Measurements from ENCODE around the gene GALNS. TPM values are rescaled to one million over a fixed set of nuclear protein-coding genes. Genes with fewer than 3 reads are reported as not detected.
A peak's percentile ranks its signal among the peaks of the same experiment; 100 is the strongest.

GALNS gene
- total and polyA plus RNA-seq, 2 of the 8 experiments (the other 6 are each of a cell fraction or from before 2014, with no cell fraction given): 8.9 to 17.8 TPM

- no peak overlapping the region for H4K5ac ChIP-seq (ENCODE audit: insufficient read length, low read depth, low read length)
- H3K36me3 ChIP-seq (ENCODE audit: control insufficient read depth in 2 of 4, insufficient read depth in 4 of 4, low read length in 3 of 4): no peaks in the 10 kb centered on the region
- no peak overlapping the region for H2BK15ac ChIP-seq (ENCODE audit: low read length)
- H2AFZ ChIP-seq (ENCODE audit: low read length): no peak overlapping the region
- TF ChIP-seq EGR1 (IDR thresholded peaks at IDR 0.05; ENCODE audit: borderline replicate concordance, low read depth, low read length) (peak; percentile 44), CBX8 (IDR thresholded peaks at IDR 0.05; ENCODE audit: borderline replicate concordance, low read depth, low read length) (no peak), ASH2L (IDR thresholded peaks at IDR 0.05; ENCODE audit: low read length) (no peak)
- 0 out of 2 replicates have a peak overlapping the region, but pooled peaks have one; percentile 50 for H2BK12ac ChIP-seq (ENCODE audit: low read depth, low read length)
- FAIRE-seq (no peak), DNase-seq (ENCODE audit: low read depth in 1 of 2, low spot score in 2 of 2) (no peak)
- peaks cover 0 to 9% (median 6%) of the 10 kb centered on the region in 4 experiments; a peak in 4 of 7 replicates for H3K4me1 ChIP-seq (replicated peaks in 1 of 4; ENCODE audit: control insufficient read depth in 3 of 4, insufficient read depth in 4 of 4, low read length in 3 of 4)
- no peak overlapping the region for H3K23ac ChIP-seq (ENCODE audit: insufficient read length)
- no peak overlapping the region for H2AK5ac ChIP-seq (ENCODE audit: low read depth, low read length)
- H2BK20ac ChIP-seq (ENCODE audit: low read length): no peak overlapping the region
- H3K4me3 ChIP-seq (ENCODE audit: extremely low read depth in 1 of 4, insufficient read depth in 2 of 4, low read depth in 3 of 4, low read length in 4 of 4): no peak overlapping the region
- POLR2A ChIA-PET (ENCODE audit: partially characterized antibody): interaction anchor here (0.7 to 1.1 kb wide), 2 partner anchors 20 to 225 kb away, joined by 3 to 5 read pairs; no protein-coding TSS in a partner anchor
- H3K14ac ChIP-seq (ENCODE audit: insufficient read length): no peak overlapping the region
- 95% methylated on average over 41 of the region's 49 CpGs; no CpG with 5 or more reads in 1 of the 2 experiments for WGBS, 2 experiments (ENCODE audit: extremely low coverage in 1 of 2, insufficient coverage in 1 of 2, insufficient read length in 1 of 2, insufficient replicate concordance in 2 of 2, low coverage in 1 of 2, low lambda C conversion rate in 2 of 2, missing lambda C conversion rate in 1 of 2)
- H4K91ac ChIP-seq (replicated peaks; ENCODE audit: insufficient read length, low read length): no peak overlapping the region
- peaks cover 0 to 7% (median 1%) of the 10 kb centered on the region in 4 experiments; a peak in 2 of 7 replicates for H3K27me3 ChIP-seq (replicated peaks in 1 of 4; ENCODE audit: control insufficient read depth in 3 of 4, extremely low read depth in 1 of 4, insufficient read depth in 3 of 4, low read length in 3 of 4)
- H3K9me3 ChIP-seq (ENCODE audit: insufficient read depth in 2 of 2, low read depth in 1 of 2, low read length in 1 of 2): no peaks in the 10 kb centered on the region
- no peak overlapping the region for H3K27ac ChIP-seq (ENCODE audit: low read depth, low read length)
- no peak overlapping the region for H3K4ac ChIP-seq (replicated peaks; ENCODE audit: insufficient read length, low read depth, low read length)
- no peak overlapping the region for H3K18ac ChIP-seq (ENCODE audit: extremely low read depth, low read length)
- no peak overlapping the region for H2BK120ac ChIP-seq (replicated peaks; ENCODE audit: low read depth, low read length)
- H3K4me2 ChIP-seq (ENCODE audit: insufficient read depth in 1 of 2, low read depth in 2 of 2, low read length in 2 of 2): no peak overlapping the region
- no peaks in the 10 kb centered on the region; the same call in 1 of the 2 replicates for H3K23me2 ChIP-seq (ENCODE audit: low read depth, low read length)
- H3K56ac ChIP-seq (replicated peaks; ENCODE audit: insufficient read length, low read depth, low read length): no peak overlapping the region
- no peaks in the 10 kb centered on the region; the same call in 1 of the 2 replicates for H3K79me1 ChIP-seq (ENCODE audit: low read depth, low read length)
- no peak overlapping the region for H3K9ac ChIP-seq (replicated peaks in 1 of 4; ENCODE audit: extremely low read depth in 1 of 4, low read depth in 3 of 4, low read length in 3 of 4)
- no peak overlapping the region for H2BK5ac ChIP-seq (ENCODE audit: low read depth, low read length)
- no peaks in the 10 kb centered on the region for H3K79me2 ChIP-seq (ENCODE audit: control insufficient read depth in 1 of 2, insufficient read depth in 2 of 2, low read length in 2 of 2)
- H4K20me1 ChIP-seq (replicated peaks in 1 of 2; ENCODE audit: control insufficient read depth in 1 of 2, insufficient read depth in 2 of 2, low read length in 2 of 2): peaks cover 0 to 4% of the 10 kb centered on the region in 2 experiments
- CTCF ChIA-PET (ENCODE audit: partially characterized antibody): no interaction called here
- H4K8ac ChIP-seq (ENCODE audit: extremely low read depth, insufficient read depth, low read length): no peak overlapping the region
Measured at GRCh38 chr16:88883117-88883895, 26.6 kb upstream of the GALNS start.
